Posterior vena cava (tissue), 2 donors: ENCODE measurements around the gene CD82. TPM values are rescaled to one million over a fixed set of nuclear protein-coding genes. Genes with fewer than 3 reads are reported as not detected.
"Not testable (repeated sequence)": the region's sequence is repeated elsewhere in the genome, so short reads cannot be mapped to it uniquely, and the experiment has no call there.

Experiments used
- DNase-seq: peaks from one replicate; pipeline ENCODE4 v3.0.0-alpha.2; 2020; ENCODE audit warnings: low spot score
- intact Hi-C, 2 donors: fragments of 100-400 bp; cut with DNase I; formaldehyde crosslinking; loops; one replicate each; pipeline versions ENCODE4 v1.14.1 to v1.14.2; 2022 to 2023
- total RNA-seq, 2 donors: library from RNA; stranded (reverse); fragmentation: NEBNext Ultra II Directional; extraction: Animal tissue kit (Norgen Biotek cat#: 25700); gene quantifications; one replicate each; pipeline ENCODE4 v1.2.1, GENCODE V29; 2021
- donor health status: DM: yes; HTN: yes; CAD: no.
- donor health status: DM: yes; HTN: yes; CAD: no.

Gene CD82
- total RNA-seq, 2 donors from 2014 or later, result 26.8 to 28.6 TPM

GRCh38 chr11:44634401-44635281 is 69.2 kb downstream of the CD82 start:
- DNase-seq, result peak; percentile 90
- intact Hi-C loops, result loop anchor here in 1 of 2 donors (5.0 kb wide), 1 partner anchor 88 kb away; no protein-coding TSS in a partner anchor

DNA sequence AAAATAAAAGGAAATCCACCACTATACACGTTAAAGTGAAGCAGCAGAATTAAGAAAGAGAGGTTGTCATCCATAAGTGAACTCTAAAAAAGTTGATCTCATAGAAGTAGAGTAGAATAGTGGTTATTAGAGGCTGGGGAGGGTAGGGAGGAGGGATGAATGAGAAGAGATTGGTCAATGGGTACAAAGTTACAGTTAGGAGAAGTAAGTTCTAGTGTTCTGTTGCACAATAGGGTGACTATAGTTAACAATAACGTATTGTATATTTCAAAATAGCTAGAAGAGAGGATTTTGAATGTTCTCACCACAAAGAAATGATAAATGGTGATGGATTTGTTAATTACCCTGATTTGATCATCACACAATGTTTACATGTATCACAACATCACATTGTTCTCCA is 72.0 kb downstream of the CD82 start:
- intact Hi-C loops, result no loop called here
- no peak for DNase-seq

DNA sequence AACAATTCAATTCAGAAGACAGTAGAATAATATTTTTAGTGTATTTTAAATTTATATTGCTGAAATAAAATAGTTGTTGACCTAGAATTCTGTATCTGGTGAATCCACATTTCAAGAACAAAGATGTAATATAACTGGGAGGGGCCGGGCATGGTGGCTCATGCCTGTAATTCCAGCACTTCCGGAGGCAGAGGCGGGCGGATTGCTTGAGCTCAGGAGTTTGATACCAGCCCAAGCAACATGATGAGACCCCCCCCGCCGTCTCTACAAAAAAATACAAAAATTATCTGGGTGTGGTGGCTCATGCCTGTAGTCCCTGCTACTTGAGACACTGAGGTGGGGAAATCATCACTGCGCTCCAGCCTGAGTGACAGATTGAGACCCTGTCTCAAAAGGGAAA is 72.6 kb downstream of the CD82 start:
- intact Hi-C loops, result no loop called here
- peak; percentile 72 for DNase-seq

DNA sequence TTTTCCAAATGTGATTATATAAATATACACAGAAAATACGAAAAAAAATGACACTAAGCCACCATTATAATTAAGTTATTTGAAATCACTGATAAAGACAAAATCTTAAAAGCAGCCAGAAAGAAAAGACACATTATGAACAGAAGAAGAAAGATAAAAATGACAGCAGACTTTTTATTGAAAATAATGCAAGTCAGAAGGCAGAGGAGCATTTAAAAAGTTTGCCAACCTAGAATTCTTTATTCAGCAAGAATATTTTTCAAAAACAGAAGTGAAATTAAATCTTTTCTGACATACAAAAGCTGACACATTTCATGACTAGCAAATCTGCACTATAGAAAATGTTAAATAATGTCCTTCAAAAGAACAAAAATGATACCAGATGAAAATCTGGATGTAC is 77.8 kb downstream of the CD82 start:
- no peak for DNase-seq
- intact Hi-C loops, result no loop called here

- DNase-seq, result no peak
- intact Hi-C loops, result no loop called here
Measured at GRCh38 chr11:44645827-44646226, 80.4 kb downstream of the CD82 start.

- intact Hi-C loops, DNase-seq: not testable (repeated sequence)
Measured at GRCh38 chr11:44647255-44647955, 81.9 kb downstream of the CD82 start.

DNA sequence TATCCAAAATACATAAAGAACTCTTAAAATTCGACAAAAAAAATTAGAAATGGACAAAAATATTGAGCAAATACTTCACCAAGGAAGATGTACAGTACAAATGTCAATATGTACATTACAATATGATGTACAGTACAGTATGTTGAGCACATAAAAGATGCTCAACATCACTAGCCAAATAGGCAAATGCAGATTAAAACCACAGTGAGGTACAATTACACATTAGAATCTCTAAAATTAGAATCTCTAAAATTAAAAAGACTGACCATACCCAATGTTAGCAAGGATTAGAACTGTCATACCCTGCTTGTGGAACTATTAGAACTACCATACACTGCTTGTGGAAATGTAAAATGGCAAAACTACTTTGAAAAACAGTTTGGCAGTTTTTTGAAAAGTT is 82.6 kb downstream of the CD82 start:
- intact Hi-C loops, result no loop called here
- no peak for DNase-seq

DNA sequence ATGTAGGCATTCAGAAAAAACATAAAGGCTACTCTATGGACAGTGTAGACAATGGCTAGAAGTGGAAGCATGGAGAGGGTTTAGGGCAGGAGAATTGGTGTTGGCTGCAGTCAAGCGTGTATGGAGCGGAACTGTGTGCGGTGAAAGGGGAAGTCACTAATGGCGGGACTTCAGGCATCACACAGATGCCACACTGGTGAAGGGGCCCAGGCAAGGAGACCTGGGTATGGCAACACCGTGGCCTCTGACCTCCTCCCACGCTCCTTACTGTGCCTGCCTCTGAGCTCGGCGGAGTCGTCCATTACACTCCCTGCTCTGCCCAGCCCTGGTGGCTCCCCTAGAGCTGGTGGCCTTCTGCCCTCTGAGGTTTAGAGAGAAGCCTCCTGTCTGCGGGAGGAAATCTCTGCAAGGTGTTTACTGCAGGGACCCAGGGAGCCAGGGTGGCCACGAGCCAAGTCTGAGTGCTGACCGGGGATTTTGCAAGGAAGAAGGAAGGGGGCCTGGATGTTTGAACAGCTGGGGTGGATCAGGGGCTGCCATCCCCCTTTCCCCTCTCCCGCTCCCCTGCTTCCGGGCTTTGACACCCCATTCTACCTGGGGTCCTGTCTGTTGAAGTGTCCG is 86.2 kb downstream of the CD82 start:
- DNase-seq, result no peak

GRCh38 chr11:44652901-44653644 is 87.6 kb downstream of the CD82 start:
- no peak for DNase-seq
- intact Hi-C loops, result no loop called here

More for the DNA sequence above, 86.2 kb downstream of the CD82 start:
- intact Hi-C loops, result no loop called here

DNA sequence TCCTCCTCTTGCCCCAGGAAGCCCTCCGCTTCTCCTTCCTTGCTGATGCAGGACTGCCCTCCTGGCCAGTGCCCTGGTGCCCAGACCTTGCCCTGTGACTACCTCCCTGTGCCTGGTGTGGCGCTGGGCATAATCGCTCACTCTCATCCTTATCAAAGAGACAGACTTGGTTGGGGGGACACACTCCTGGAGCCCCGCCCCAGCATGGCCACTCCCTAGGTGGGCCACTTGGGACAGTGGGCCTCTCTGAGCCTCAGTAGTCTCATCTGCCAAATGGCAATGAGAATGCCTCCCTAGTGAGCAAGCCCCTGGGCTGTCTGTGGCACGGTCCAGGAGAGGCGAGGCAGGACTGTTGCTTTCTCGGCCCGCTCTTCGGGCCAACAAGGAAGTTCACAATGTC is 88.6 kb downstream of the CD82 start:
- DNase-seq, result no peak

GRCh38 chr11:44654596-44654995 is 89.1 kb downstream of the CD82 start:
- no peak for DNase-seq
- intact Hi-C loops, result no loop called here

More for the DNA sequence above, 88.6 kb downstream of the CD82 start:
- intact Hi-C loops, result no loop called here

DNA sequence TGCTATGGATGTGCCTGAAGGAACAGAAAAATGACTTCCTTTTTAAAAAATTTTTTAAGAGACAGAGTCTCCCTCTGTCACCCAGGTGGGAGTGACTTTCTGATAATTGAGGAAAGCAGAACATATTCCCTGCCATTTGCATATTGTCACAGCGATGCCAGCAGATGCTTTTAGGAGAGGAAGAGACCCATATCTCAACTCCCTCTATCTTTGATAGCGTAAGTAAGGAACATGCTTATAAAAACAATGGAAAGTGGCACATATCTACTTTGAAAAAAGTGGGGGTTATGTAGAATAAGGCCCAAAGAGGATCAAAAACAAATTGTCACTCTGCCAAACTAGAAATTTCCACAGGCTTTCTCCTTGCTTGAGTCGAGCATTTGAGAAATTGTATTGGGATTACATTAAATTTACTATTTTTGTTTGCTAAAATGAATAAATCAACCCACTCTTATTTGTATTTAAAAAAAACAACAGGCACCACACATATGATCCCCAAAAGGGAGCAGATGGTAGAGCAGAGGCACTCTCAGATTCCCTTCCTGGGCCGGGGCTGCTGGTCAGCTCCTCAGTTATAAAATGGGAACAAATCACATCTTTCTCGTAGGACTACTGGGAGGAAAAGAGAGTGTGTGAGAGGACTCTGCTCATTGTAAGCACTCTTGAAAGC is 92.5 kb downstream of the CD82 start:
- DNase-seq, result no peak
- intact Hi-C loops, result no loop called here

DNA sequence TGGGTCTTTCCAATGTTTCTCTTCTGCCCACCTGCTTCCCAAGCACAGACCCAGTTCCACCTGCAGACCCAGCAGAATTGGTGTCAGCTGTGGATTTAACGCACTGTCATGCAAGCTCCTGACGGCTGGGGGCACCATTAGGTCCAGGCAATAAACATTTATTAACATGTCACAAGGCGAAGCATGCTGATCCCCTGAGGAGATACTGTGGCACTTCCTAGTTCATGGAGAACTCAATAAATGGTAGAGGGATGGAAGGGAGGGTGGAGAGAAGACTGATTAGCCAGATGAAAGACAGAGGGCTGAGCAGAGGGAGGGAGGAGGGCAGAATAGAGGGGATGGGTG is 93.0 kb downstream of the CD82 start:
- no peak for DNase-seq
- intact Hi-C loops, result no loop called here

DNA sequence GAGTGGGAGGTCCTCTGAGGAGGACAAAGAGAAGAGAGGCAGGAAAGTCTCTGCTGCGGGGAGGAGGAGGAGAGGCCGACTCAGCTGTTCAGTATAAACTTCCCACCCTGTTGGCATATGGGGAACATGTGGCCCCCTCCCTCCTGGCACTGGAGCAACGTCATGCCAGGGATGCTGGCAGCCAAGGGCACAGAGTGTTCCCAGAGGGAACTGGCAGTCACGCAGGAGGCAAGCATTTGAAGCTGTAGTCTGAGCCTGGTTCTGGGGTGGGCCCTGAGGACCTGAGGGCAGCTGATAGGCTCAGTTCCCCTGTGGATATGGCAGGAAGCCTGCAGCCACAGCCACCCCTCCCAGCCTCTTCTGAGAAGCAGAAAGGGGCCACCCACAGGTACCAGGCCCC is 94.2 kb downstream of the CD82 start:
- DNase-seq, result no peak
- intact Hi-C loops, result no loop called here

GRCh38 chr11:44660535-44660934 is 95.1 kb downstream of the CD82 start:
- intact Hi-C loops, DNase-seq: not testable (repeated sequence)

DNA sequence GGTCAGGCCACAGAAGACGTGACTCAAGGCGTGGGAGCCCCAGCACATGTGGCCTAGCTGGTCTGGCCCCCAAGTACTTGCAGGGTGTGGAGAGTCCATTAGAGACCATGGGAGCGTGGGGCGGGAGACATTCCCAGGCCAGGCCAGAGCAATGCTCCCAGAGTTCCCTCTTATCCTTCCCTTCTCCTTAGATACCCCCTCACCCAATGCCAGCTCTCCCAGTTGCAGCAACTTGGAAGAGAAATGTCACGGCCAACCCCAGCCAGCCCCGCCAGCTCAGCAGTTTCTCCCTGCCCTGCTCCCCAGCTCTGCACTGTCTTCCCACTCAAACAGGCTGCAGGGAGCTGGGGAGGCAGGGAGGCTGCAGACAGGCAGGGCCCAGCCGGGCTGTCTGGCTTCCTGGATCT is 95.9 kb downstream of the CD82 start:
- no peak for DNase-seq
- intact Hi-C loops, result no loop called here
